Nephron progenitor cell (in vitro differentiated cells): Measurements from ENCODE around the gene TBK1.
"Not testable (repeated sequence)": the region's sequence is repeated elsewhere in the genome, so short reads cannot be mapped to it uniquely, and the experiment has no call there.

Experiments
- DNase-seq: peaks from one replicate; pipeline ENCODE4 v3.0.0; 2021
- H3K27ac Mint-ChIP-seq: 2 replicates; pipeline ENCODE4 v1.8.0; 2021; ENCODE audit warnings: mild to moderate bottlenecking, moderate library complexity, mixed read lengths
- H3K27me3 Mint-ChIP-seq: 2 replicates; pipeline ENCODE4 v1.8.0; 2021; ENCODE audit warnings: mild to moderate bottlenecking, low read depth, mixed read lengths; ENCODE audit not compliant: poor library complexity
- H3K36me3 Mint-ChIP-seq: 2 replicates; pipeline ENCODE4 v1.8.0; 2021; ENCODE audit warnings: low read depth, mixed read lengths
- H3K4me1 Mint-ChIP-seq: 2 replicates; pipeline ENCODE4 v1.8.0; 2021; ENCODE audit warnings: mixed read lengths
- H3K4me3 Mint-ChIP-seq: 2 replicates; pipeline ENCODE4 v1.8.0; 2021; ENCODE audit warnings: mild to moderate bottlenecking, moderate library complexity, mixed read lengths
- H3K9me3 Mint-ChIP-seq: 2 replicates; pipeline ENCODE4 v1.8.0; 2021; ENCODE audit warnings: mild to moderate bottlenecking, moderate library complexity, mixed read lengths
- TF ChIP-seq, protein P1 (sequence below): fragments of 200-600 bp; sonication (generic); IDR thresholded peaks from 2 replicates; pipeline ENCODE4 v1.5.0; 2021; ENCODE audit warnings: antibody characterized with exemption

TBK1 gene

GRCh38 chr12:64532734-64533351 lies 80.9 kb downstream of the TBK1 start:
- TF ChIP-seq, protein P1, sequence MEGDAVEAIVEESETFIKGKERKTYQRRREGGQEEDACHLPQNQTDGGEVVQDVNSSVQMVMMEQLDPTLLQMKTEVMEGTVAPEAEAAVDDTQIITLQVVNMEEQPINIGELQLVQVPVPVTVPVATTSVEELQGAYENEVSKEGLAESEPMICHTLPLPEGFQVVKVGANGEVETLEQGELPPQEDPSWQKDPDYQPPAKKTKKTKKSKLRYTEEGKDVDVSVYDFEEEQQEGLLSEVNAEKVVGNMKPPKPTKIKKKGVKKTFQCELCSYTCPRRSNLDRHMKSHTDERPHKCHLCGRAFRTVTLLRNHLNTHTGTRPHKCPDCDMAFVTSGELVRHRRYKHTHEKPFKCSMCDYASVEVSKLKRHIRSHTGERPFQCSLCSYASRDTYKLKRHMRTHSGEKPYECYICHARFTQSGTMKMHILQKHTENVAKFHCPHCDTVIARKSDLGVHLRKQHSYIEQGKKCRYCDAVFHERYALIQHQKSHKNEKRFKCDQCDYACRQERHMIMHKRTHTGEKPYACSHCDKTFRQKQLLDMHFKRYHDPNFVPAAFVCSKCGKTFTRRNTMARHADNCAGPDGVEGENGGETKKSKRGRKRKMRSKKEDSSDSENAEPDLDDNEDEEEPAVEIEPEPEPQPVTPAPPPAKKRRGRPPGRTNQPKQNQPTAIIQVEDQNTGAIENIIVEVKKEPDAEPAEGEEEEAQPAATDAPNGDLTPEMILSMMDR: no peak
- H3K27ac Mint-ChIP-seq: peak overlapping the region; percentile 61
- DNase-seq: no peak
- H3K4me1 Mint-ChIP-seq: peaks cover 40% of the 10 kb centered on the region
- no peaks in the 10 kb centered on the region for H3K9me3 Mint-ChIP-seq
- H3K36me3 Mint-ChIP-seq: no peaks in the 10 kb centered on the region
- no peak overlapping the region for H3K4me3 Mint-ChIP-seq
- peaks cover 2% of the 10 kb centered on the region for H3K27me3 Mint-ChIP-seq

DNA sequence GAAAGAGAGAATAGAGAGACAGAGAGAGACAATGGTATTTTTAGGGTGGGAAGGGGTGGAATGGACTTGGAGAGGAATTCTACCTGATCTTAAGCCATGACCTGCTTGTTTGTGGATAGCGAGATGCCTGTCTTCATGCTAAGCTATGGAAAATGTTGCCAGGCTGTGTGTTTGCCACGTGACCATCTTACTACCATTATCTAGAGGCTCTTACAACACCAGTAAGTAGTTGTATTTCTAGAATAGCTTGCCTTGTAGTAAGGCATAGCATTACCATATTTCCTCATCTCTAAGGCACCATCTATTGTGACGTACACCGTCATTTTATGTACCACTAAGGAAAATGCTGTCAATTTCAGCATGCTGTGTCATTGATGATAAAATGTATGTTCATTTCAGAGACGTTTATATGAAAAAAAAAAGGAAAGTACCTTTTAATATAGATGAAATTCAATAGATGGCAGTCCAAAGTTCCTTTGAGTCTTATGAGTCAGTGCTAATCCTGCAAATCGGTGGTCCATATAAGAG lies 82.8 kb downstream of the TBK1 start:
- H3K27me3 Mint-ChIP-seq: peaks cover 5% of the 10 kb centered on the region
- no peaks in the 10 kb centered on the region for H3K9me3 Mint-ChIP-seq
- peaks cover 33% of the 10 kb centered on the region for H3K4me1 Mint-ChIP-seq
- DNase-seq: no peak
- no peak overlapping the region for H3K27ac Mint-ChIP-seq
- H3K4me3 Mint-ChIP-seq: no peak overlapping the region
- TF ChIP-seq, protein P1: no peak
- no peaks in the 10 kb centered on the region for H3K36me3 Mint-ChIP-seq

DNA sequence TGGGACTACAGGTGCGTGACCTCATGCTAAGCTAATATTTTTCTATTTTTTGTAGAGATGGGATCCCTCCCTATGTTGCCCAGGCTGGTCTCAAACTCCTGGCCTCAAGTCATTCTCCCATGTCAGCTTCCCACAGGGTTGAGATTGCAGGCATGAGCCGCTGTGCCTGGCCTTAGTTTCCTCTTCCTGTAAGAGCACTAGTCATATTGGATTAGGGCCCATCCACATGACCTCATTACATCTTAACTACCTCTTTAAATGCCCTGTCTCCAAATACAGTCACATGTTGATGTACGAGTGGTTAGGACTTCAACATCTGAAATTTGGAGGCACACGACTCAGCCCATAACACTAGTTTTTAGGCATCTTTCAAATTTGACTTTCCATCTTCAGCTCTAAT lies 86.2 kb downstream of the TBK1 start:
- TF ChIP-seq, protein P1: no peak
- H3K4me1 Mint-ChIP-seq: peaks cover 6% of the 10 kb centered on the region
- no peaks in the 10 kb centered on the region for H3K9me3 Mint-ChIP-seq
- no peak overlapping the region for H3K27ac Mint-ChIP-seq
- H3K36me3 Mint-ChIP-seq: no peaks in the 10 kb centered on the region
- H3K27me3 Mint-ChIP-seq: peaks cover 5% of the 10 kb centered on the region
- H3K4me3 Mint-ChIP-seq: no peak overlapping the region
- DNase-seq: no peak

- not testable (repeated sequence) for H3K4me1 Mint-ChIP-seq, H3K27me3 Mint-ChIP-seq, H3K27ac Mint-ChIP-seq, DNase-seq, H3K36me3 Mint-ChIP-seq, H3K9me3 Mint-ChIP-seq, H3K4me3 Mint-ChIP-seq
Observed at GRCh38 chr12:64542409-64543047, 90.6 kb downstream of the TBK1 start.

GRCh38 chr12:64544371-64545080 lies 92.6 kb downstream of the TBK1 start:
- DNase-seq: no peak
- Mint-ChIP-seq H3K4me1 (peaks cover 9% of the 10 kb centered on the region), H3K27me3 (no peaks in the 10 kb centered on the region), H3K27ac (peak overlapping the region; percentile 61), H3K9me3 (no peaks in the 10 kb centered on the region), H3K4me3 (no peak overlapping the region), H3K36me3 (no peaks in the 10 kb centered on the region)
- TF ChIP-seq, protein P1: no peak

DNA sequence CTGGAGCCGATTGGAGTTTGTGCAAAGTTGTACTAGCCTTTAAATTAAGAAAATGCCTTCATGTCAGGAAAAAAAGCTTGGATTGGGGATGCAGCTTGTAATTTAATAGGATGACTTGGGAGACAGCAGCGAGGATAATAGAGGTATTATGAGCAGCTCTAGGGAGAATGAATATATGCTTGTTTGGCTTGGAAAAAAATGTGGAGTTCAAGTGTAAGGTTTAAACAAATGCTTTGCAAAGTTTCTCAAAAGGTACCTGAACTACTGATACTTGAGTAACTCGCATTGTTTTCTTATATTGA lies 93.1 kb downstream of the TBK1 start:
- Mint-ChIP-seq H3K27ac (peak overlapping the region; percentile 54), H3K27me3 (no peaks in the 10 kb centered on the region), H3K4me3 (no peak overlapping the region), H3K9me3 (no peaks in the 10 kb centered on the region), H3K4me1 (peaks cover 14% of the 10 kb centered on the region), H3K36me3 (no peaks in the 10 kb centered on the region)
- TF ChIP-seq, protein P1: no peak
- no peak for DNase-seq
